ENCODE data around the gene MYMK. TPM values are rescaled to one million over a fixed set of nuclear protein-coding genes. Genes with fewer than 3 reads are reported as not detected.

MYMK gene
- total and polyA plus RNA-seq, 2 of the 4 experiments (the other 2 are of a cell fraction) = not detected

GRCh38 chr9:133516256-133516960, 8.4 kb downstream of the MYMK start:
- Histone ChIP-seq H3K27me3 (ENCODE audit: control insufficient read depth, insufficient read depth, low read length) (peaks cover 56% of the 10 kb centered on the region), H4K91ac (ENCODE audit: insufficient read depth, low read depth, low read length) (no peak overlapping the region), H3K18ac (ENCODE audit: low read depth, low read length) (no peak overlapping the region), H2AK5ac (ENCODE audit: low read depth, low read length) (no peak overlapping the region), H4K8ac (ENCODE audit: low read depth in 2 of 2, low read length in 2 of 2) (no peak overlapping the region), H3K23ac (ENCODE audit: low read depth, low read length) (no peak overlapping the region), H3K4me3 (ENCODE audit: insufficient read depth, low read depth, low read length) (no peak overlapping the region), H3K79me1 (ENCODE audit: low read depth in 1 of 2, low read length in 2 of 2) (no peaks in the 10 kb centered on the region), H2BK120ac (ENCODE audit: low read depth, low read length) (no peak overlapping the region), H3K4ac (ENCODE audit: low read depth, low read length) (no peak overlapping the region), H2BK15ac (ENCODE audit: low read depth, low read length) (no peak overlapping the region), H3K14ac (replicated peaks; ENCODE audit: low read depth, low read length) (no peak overlapping the region), H3K27ac (ENCODE audit: insufficient read depth, low read length) (no peak overlapping the region), H3K9me1 (ENCODE audit: insufficient read depth, low read length) (peaks cover 6% of the 10 kb centered on the region; the same call in 1 of the 2 replicates), H4K5ac (ENCODE audit: low read depth, low read length) (no peak overlapping the region), H4K20me1 (ENCODE audit: insufficient read depth, low read length) (peaks cover 3% of the 10 kb centered on the region; the same call in 1 of the 2 replicates), H3K9ac (ENCODE audit: low read depth, low read length) (no peak overlapping the region), H2BK20ac (ENCODE audit: low read depth, low read length) (no peak overlapping the region), H3K9me3 (ENCODE audit: control insufficient read depth, insufficient read depth, low read length) (no peaks in the 10 kb centered on the region), H3K36me3 (ENCODE audit: control insufficient read depth, insufficient read depth, low read length) (no peaks in the 10 kb centered on the region), H2BK5ac (ENCODE audit: low read depth, low read length, poor library complexity, severe bottlenecking) (no peak overlapping the region), H3K4me1 (ENCODE audit: control insufficient read depth, insufficient read depth, low read length) (no peaks in the 10 kb centered on the region), H2AK9ac (replicated peaks; ENCODE audit: low read depth, low read length, poor library complexity) (no peak overlapping the region), H2AFZ (replicated peaks; ENCODE audit: low read length, poor library complexity) (no peak overlapping the region), H3K4me2 (ENCODE audit: low read depth, low read length) (no peak overlapping the region), H3K56ac (ENCODE audit: extremely low read depth, insufficient read depth, low read length) (no peak overlapping the region)
- intact Hi-C loops (cut with micrococcal nuclease) = no loop called here
- dilution Hi-C loops (cut with HindIII; ENCODE audit: low sequenced_read_pairs, unreplicated experiment) = no loop called here
- TF ChIP-seq BHLHE40 (IDR thresholded peaks at IDR 0.05; ENCODE audit: low read depth, low read length) (no peak), CTCF (conservative IDR thresholded peaks at IDR 0.05; ENCODE audit: low read depth, low read length) (no peak), POLR2A (IDR thresholded peaks at IDR 0.05; ENCODE audit: low read depth, low read length) (no peak), RAD21 (IDR thresholded peaks at IDR 0.05; ENCODE audit: low read length) (no peak)
- DNase-seq = no peak
- CTCF ChIA-PET = no interaction called here
- POLR2A ChIA-PET (ENCODE audit: unreplicated experiment) = no interaction called here
- ATAC-seq (ENCODE audit: low read depth) = no peak
- 43% methylated on average over 5 of the region's 11 CpGs; no CpG with 5 or more reads in 1 of the 2 experiments for WGBS, 2 experiments (ENCODE audit: extremely low coverage in 2 of 2, insufficient read length in 1 of 2)
- in situ Hi-C loops (cut with MboI; ENCODE audit: low sequenced_read_pairs) = no loop called here
- no TSS peak for BruUV-seq (replicated peaks)
